Measurements from ENCODE around the gene KDM4C.
"Not testable (repeated sequence)": the region's sequence is repeated elsewhere in the genome, so short reads cannot be mapped to it uniquely, and the experiment has no call there.

Gene KDM4C

DNA sequence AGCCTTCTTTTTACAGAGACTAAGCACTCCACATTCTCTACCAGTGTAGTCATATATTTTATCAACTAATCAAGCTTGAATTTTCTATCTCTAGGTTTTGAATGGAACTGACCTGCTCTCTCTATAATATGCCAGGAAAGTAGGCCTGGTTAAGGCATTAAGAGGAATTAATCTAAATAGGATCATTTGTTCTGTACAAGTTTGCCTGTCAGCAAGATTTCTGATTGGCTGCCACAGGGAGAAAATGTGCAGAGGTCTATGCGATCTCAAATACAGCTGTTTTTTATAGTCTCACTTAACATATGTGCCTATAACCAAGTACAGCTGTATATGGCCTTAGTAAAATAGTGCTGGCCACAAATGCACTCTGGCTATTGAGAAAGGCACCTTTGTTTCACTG is 418.8 kb downstream of the KDM4C start:
- no peak for DNase-seq

DNA sequence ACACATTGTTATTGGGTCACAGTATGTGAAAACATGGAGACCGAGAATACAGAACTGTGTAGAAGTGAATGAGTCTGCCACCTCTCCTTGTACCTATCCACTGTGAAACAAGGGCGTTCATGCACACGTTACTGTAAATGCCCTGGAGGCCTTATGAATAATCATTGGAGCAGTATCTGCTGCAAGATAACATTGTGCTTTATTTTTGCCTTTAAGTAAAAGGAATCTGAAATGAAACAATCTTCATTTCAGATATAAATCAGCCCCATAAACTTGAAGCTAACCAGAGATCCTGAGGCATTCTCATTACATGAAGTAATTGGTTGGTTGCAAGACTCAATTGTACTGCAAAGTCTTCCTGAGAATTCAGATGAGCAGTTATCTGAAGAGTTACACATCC is 419.6 kb downstream of the KDM4C start:
- no peak for DNase-seq

DNA sequence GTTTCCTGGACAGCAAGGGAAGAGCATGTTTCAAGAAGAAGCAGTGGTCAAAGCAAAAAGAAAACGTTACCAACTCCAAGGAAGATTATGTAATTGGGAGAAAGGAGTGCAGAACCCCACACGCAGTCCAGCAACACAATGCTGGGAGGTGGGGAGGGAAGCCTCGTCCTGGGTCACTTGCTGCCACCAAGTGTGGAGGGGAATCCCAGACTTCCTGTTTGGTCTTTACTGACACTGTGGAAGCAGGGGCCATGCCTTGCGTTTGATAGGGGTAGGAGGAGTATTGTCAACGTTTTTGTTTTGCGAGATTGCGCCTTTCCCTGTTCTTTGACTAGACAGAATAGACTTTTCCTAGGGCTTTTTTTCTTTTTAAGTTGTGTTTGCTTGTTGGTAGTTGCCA is 421.0 kb downstream of the KDM4C start:
- no peak for DNase-seq

DNA sequence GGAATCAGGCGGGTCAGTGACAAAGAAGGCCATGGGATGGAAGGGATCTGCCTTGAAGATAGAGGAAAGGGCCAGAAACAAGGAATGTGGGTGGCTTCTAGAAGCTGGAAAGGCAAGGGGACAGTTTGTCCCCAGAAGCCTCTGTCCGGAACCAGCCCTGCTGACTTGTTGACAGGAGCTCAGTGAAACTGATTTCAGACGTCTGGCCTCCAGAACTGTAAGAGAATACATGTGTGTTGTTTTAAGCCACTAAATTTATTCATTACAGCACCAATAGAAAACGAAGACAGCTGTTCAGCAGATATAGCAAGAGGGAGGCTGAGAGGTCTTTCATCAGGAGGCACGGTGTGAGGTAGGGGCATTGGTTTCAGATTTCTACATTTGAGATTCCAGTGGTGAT is 422.5 kb downstream of the KDM4C start:
- no peak for DNase-seq

DNA sequence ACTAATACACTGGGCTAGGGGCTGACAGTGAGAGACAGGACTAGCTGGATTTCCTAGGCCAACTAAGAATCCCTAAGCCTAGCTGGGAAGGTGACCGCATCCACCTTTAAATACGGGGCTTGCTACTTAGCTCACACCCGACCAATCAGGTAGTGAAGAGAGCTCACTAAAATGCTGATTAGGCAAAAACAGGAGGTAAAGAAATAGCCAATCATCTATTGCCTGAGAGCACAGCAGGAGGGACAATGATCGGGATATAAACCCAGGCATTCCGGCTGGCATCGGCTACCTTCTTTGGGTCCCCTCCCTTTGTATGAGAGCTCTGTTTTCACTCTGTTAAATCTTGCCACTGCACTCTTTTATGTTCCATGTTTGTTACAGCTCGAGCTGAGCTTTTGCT is 425.4 kb downstream of the KDM4C start:
- DNase-seq = not testable (repeated sequence)

DNA sequence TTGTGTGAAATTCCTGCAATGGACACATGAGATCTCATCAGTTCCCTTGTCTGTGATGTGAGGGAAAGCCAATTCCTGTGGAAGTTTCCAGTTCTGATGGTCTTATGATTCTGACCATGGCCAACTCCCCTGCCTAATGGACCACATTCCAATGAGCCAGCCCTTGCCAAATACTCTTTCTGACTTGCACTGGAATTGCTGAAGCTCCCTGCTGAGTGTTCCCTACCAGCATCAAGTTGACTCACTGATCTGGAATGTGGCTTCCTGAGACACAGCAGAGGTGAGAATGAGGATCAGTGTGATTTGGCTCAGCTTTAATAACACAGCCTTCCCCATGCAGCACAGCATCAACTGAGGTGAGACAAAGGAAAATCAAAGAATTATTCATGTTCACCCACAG is 427.8 kb downstream of the KDM4C start:
- DNase-seq = no peak

DNA sequence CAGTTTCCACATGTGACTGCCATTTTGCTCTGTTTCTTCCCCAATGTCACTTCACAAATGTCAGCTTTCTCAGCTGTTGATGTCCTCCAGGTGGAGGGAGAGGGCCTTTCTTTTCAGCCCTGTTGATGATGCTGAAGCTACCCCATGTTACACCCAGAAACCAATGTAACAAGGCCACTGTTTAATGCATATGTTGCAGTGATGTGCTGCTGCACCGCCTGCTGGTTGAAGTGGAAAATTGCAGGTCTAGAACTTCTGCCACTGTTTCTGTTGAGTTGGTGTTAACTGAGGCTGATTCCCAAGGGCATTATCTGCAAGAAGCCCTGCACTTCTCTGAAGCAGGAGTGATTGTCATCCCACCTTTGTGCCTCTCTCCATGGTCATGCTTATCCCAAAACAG is 428.4 kb downstream of the KDM4C start:
- DNase-seq = no peak

DNA sequence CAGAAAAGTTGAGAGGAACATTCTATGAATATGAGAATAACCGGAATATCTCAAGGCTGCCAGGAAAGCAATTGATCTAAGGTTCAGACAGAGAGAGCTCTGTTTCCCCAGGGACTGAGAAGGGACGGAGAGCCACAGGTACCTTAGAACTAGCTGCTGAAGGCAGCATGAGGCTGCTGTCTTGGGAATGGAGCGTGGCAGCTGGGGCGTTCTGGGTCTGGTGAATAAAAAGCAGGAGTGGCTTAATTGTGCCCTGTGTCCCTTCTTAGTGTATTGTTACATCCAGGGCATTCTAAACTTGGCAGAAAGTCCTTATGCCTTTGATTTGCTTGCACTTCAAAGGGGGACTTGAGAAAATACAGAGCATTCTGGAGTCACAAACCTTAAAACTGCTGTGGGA is 434.5 kb downstream of the KDM4C start:
- no peak for DNase-seq

DNA sequence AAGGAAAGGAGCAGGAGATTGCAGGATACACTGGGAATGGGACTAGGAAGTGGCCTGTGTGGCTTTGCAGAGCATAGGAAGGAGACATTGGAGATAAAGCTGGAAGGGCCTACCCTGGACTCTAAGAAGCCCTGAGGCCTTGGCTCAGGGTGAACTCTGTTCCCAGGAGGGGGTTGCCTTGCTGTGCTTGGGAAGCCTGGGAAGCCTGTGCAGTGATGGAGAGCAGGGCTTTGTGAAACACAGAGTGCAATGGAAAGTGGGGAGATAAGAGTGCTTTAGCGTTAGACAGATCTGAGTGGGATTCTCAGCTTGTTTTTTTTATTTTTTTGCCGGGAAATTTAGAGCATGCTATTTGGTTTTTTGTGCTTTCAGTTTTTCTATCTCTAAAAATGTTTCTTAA is 437.8 kb downstream of the KDM4C start:
- DNase-seq = no peak

DNA sequence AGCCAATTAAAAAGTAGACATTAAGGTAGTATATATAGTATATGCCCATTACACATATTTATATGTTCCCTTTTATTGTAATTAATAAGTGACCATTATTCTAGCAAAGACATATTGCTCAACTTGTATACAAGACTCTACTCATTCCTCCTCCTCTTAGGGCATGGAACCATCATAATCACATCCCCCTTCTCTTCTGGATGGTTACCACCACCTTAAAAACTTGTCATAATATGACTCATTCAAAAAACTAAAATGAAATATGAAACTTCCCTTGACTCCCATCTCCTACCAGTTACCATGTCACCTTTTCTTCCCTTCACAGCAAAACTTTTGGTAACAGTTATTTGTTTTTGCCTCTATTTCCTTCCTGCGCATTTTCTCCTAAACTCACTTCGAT is 438.7 kb downstream of the KDM4C start:
- no peak for DNase-seq

DNA sequence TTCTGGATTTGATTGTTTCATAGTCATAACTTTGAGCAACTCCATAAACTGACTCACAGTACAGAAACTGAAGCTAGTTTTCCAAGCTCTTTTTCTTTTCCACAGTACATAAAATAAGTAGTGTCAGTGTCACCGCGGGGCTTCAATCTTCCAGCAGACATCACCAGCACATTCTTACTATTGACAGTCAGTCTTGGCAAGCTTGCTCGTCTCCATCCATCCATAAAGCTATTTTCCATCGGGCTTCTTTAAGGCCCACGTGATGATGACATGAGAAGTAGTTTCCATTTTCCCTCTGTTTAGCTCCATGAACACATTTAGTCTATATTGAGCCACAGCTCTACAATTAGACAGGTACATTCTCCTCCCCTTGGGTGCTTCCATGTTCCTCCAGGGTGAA is 443.4 kb downstream of the KDM4C start:
- no peak for DNase-seq

DNA sequence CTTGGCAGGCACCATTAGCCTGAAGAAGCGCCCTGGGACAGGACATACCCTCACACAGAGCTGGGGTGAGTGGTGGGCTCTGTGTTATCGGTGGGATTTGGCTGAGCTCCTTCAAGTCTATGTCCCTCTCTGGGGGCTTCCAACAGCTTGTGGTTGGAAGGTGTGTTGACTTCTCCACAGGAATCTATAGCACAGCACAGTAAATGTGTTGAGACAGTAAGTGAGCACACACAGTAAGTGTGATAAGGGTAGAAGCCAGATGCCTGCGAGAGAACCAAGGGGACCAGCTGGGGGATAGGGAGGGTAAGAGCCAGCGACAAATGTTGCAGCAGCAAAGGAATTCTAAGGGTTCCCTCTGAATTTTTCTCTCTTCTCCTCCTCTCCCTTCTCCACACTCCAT is 448.0 kb downstream of the KDM4C start:
- no peak for DNase-seq

DNA sequence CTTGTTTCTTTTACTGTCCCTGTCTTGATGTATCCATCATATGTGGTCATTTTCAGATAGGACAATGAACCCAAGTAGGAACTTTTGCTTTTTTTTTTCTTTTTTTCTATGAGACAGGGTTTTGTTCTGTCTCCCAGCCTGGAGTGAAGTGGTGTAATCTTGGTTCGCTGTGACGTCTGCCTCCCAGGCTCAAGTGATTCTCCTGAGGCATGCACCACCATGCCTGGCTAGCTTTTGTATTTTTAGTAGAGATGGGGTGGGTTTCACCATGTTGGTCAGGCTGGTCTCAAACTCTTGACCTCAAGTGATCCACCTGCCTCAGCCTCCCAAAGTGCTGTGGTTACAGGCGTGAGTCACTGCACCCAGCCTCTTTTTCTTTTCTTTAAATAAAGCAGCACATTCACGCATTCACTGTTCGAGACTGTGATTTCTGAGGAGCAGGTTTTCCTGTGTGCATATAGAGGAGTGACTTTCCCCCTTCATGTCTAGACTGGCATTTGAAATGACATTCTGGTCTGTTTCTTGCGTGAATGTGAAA is 448.5 kb downstream of the KDM4C start:
- DNase-seq = no peak

DNA sequence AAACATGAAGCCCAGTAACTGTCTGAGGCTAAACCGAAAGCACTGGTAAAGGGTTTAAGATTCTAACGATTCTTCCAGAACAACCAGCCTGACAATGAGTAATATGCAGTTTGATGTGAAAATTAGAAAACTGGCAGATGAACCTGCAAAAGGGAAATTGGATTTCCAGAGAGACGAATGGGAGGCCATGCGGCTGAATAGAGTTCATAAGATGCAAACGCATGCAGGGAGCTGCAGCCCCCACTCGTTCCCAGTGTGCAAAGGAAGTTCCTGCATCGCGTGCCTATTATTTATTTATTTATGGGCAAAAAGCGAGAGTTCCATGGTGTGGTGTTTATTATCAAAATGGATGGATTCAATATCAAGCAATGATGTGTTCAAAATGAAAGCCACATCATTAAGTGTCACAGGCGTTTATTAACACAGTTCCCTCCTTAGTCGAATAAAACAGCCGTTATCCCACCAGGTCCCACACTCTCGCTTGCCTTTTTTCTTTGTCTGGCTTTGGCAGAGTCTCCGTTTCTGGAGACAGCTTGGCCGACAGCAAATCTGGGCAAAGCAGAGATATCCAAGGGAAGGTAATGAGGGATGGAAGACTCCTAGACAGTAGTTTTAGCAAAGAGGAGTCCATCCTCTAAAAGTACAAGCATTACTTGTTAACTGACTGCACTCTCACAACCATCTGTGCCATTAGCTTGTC is 451.4 kb downstream of the KDM4C start:
- no peak for DNase-seq

DNA sequence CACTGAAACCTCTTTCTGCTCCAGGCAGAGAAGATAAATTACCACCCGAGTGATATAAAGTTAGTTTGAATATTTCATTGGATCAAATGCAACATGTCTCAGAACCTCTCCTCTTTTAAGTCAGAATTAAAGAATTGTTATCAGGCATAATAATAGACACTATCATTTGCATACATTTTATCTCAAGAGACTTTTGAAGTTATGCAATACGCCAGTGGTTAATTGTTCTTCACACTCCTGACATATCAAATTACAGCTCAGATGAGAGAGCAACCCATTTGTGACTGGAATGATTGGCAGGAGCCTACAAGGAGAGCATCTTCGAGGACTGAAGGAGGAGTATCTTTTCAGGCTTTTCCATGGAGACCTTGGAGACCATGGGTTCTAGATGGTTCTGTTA is 452.2 kb downstream of the KDM4C start:
- no peak for DNase-seq

DNA sequence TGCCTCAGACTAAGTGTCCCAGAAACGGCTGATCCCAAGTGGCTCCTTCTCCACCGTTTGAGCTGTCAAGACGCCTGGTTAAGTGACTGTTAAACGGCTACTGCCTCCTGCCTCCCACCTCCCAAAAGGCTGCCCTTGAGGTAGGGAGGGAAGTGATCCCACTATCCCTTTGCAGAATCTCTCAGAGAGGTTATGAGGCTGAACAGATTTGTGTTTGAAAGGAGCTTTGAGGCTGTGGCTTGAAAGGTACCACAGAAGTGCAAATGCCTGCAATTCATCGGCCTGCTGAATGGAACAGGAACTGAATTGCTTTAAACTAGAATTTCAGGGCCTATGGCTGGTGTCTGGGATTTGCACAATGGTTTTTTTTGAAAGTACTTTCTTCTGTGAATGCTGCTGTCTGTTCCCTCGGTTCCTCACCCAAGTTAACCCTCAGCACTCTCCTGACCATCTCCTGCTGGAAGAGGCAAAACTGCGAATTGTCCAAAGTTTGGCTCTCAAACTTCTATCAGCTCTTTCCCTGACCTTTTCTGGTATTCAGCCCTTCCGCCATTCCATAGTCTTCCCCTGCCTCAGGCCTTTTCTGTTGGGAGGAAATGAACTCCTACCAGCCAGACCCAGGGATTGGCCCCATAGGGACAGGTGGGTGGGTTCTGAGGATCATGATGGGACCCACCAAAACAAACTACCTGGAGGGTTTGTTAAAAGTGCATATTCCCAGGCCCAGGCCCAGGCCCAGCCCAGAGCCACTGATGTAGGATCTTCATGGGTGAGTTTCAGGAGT is 453.3 kb downstream of the KDM4C start:
- no peak for DNase-seq

DNA sequence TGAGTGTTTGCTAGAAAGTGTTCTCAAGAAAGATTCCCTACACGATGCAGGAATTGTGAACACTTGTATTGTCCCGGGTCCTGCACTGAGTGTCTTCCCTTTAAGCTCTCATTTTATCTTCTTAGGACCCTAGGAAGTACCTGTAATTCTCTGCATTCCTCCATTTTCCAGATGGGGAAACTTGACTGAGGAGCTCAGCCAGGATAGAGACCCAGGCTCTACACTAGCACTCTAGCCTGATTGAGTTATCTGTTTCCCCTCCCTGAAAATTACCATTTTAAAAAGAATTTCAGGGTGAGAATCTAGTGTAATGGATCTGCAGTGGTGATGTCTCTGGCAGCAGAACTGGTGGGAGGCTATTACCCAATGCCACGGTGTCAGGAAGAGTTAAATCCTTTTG is 453.9 kb downstream of the KDM4C start:
- DNase-seq = no peak

DNA sequence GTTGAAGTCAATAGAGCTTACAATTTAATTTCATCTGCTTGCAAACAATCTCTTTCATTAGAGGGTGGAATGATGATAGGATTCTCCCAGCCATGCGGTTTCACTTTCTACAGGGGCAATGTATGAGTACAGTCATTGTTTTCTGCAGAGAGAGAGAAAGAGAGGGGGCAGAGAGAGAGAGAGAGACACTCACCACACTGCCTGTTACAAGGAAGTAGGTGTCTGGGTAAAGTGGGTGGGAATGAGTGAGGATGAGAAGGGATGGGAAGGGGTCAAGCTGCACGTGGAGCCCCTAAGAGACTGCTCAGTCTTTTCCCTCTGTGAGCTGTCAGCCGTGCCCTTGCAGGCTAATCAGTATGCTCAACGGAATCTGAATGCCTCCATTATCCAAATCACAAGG is 454.3 kb downstream of the KDM4C start:
- no peak for DNase-seq

DNA sequence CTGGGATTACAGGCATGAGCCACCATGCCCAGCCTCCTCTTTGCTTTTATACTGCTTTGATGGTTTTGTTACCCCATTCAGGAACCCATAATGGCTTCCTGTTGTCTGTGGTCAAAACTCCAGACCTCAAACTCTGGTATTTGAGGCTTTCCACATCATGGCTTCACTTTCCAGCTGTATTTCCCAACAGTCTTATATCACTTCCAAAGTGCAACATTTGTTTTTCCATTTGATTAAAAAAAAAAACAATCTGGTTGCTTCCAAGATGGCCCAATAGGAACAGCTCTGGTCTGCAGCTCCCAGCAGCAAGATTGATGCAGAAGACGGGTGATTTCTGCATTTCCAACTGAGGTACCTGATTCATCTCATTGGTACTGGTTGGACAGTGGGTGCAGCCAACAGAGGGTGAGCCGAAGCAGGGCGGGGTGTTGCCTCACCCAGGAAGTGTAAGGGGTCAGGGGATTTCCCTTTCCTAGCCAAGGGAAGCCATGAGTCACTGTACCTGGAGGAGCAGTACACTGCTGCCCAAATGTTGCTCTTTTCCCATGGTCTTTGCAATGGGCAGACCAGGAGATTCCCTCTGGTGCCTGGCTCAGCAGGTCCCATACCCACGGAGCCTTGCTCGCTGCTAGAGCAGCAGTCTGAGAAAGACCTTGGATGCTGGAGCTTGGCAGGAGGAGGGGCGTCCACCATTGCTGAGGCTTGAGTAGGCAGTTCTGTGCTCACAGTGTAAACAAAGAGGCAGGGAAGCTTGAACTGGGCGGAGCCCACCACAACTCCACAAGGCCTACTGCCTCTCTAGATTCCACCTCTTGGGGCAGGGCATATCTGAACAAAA is 458.4 kb downstream of the KDM4C start:
- DNase-seq = no peak

DNA sequence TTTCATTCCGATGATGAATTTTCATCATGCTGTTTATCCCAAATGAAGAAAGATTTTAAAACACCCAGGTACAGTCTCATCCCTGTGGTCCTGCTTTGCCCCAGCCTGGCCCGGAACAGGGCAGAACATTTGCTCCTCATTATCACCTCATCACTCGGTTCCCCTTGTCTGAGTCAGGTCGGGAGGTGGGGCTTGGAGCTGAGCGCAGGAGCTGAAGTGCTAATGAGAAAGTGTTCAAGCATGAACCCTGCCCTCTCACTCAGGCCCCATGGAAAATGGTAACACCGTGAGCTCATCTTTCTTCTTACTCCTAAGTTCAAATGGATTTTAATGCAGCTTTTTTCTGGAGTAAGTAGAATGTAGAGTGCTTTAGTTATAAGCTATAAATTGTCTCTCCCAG is 466.2 kb downstream of the KDM4C start:
- no peak for DNase-seq

Measured in NCI-H2107 (cell line).